Dedifferentiated amniotic fluid mesenchymal stem cell (primary cell): Measurements from ENCODE around the gene CXCL9.
"Not testable (repeated sequence)": the region's sequence is repeated elsewhere in the genome, so short reads cannot be mapped to it uniquely, and the experiment has no call there.

Experiments
- DNase-seq: peaks from one replicate; pipeline ENCODE4 v3.0.0-alpha.2; 2016; ENCODE audit errors: extremely low spot score

Gene CXCL9

DNA sequence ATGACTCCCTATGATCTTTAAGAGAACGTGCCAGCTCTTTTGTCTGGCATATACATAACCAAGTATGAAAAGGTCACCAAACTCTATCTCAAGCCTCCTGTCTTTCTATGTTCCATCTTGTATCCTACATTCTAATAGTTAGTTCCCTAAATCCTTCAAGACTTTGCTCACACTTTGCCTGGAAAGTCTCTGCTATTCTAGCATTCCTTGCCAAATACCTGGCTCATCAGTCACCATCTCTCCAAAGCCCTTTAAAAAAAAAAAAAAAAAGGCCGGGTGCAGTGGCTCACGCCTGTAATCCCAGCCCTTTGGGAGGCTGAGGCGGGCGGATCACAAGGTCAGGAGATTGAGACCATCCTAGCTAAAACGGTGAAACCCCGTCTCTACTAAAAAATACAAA, 48.8 kb downstream of the CXCL9 start:
- DNase-seq: not testable (repeated sequence)

DNA sequence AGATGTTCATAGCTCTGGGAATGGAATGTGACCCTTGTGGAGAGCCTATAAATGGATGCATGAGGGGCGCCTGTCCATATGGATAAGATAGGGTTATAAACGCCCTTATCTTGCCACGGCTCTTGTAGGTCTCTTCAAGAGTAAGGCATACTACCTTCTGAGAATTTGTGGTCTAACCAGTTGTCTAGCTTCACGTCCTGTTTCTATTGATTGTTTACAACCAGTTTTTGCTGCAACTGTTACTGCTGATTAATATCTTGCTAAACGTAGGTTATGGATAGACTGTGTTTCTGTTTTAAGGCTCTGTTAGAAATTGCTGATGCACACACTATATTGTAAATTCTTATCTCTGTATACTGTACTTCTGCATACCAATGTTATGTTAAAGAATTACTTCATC, 52.5 kb downstream of the CXCL9 start:
- not testable (repeated sequence) for DNase-seq

GRCh38 chr4:75953509-75953908, 53.8 kb downstream of the CXCL9 start:
- DNase-seq: no peak
